HEK293 (cell line): ENCODE data around the gene GOLGA3.

Experiments used
- CTCF ChIP-seq: fragments of 450-650 bp; formaldehyde crosslinking; IDR thresholded peaks from 2 replicates; pipeline ENCODE4 v1.5.1; 2016; ENCODE audit warnings: missing biosample characterization, missing genetic modification characterization
- ZNF18 ChIP-seq: fragments of 450-650 bp; formaldehyde crosslinking; IDR thresholded peaks from 2 replicates; pipeline ENCODE4 v1.5.1; 2016; ENCODE audit warnings: missing biosample characterization, missing genetic modification characterization
- ZNF830 ChIP-seq: fragments of 450-650 bp; IDR thresholded peaks from 2 replicates; pipeline ENCODE4 v1.5.0; 2018; ENCODE audit warnings: missing biosample characterization, missing genetic modification characterization, low read depth, mild to moderate bottlenecking, moderate library complexity
- ZSCAN5A ChIP-seq: fragments of 450-650 bp; formaldehyde crosslinking; IDR thresholded peaks from 2 replicates; pipeline ENCODE4 v1.5.1; 2016; ENCODE audit warnings: missing biosample characterization, missing genetic modification characterization

- TF ChIP-seq ZNF830 (tag by site-specific recombination) (no peak), ZNF18 (tag by site-specific recombination) (no peak), CTCF (tag by site-specific recombination) (no peak), ZSCAN5A (tag by site-specific recombination) (no peak)
Measured at GRCh38 chr12:132872975-132873421, 44.3 kb upstream of the GOLGA3 start.
